ENCODE measurements around the gene VSIG10L2. TPM values are rescaled to one million over a fixed set of nuclear protein-coding genes. Genes with fewer than 3 reads are reported as not detected.
"Not testable (repeated sequence)": the region's sequence is repeated elsewhere in the genome, so short reads cannot be mapped to it uniquely, and the experiment has no call there.

The VSIG10L2 gene
- total RNA-seq (2014; rRNA removed; shearing (Covaris generic)), result 0.02 TPM in 1 of 2 replicates, not detected in the other
- polyA plus RNA-seq (2014; cell fraction: nucleus; rRNA removed), result not detected in 2 replicates

DNA sequence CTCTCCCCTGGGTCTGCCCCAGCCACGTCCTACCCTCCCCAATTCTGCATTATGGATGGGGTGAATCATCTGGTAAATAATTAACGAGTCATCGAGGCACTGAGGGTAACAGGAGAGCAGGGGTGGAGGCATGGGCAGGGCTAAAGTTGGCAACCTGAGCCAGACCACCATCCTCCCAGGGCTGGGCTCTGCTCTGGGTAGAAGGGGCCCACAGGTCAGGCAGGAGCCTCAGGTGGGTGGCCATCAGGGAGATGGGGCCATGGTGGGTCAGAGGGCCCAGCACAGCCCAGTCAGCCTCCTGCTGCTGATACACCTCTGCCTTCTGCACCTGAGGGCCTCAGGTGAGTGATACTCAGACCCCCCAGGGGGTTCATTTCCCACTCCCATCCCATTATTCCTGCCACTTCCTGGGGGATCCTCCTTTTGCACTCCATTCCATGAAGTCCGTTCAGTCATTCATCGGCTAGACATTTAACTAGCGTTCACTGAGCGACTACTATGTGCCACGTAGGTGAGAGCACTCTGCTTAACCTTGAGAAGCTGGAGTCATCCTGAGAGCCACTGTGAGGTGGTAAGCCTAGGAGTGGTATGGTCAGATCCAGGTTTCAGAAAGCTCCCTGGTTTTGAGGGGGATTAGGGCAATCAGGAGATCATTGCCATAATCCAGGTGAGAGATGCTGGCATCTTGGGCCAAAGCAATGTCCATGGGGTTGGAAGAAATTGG, at the start of gene VSIG10L2:
Gene VSIG10L2, plus strand, starts transcription at position 248 of the 724 bp plus-strand sequence. Its CDS starts 12 bp downstream, at position 260.
- no peak for DNase-seq (ENCODE audit: extremely low read depth, low read depth)

- no peak for DNase-seq (ENCODE audit: extremely low read depth, low read depth)
Observed at GRCh38 chr11:125901872-125902271, 44.0 kb upstream of the VSIG10L2 start.

- no peak for DNase-seq (ENCODE audit: extremely low read depth, low read depth)
Observed at GRCh38 chr11:125902277-125902926, 43.4 kb upstream of the VSIG10L2 start.

DNA sequence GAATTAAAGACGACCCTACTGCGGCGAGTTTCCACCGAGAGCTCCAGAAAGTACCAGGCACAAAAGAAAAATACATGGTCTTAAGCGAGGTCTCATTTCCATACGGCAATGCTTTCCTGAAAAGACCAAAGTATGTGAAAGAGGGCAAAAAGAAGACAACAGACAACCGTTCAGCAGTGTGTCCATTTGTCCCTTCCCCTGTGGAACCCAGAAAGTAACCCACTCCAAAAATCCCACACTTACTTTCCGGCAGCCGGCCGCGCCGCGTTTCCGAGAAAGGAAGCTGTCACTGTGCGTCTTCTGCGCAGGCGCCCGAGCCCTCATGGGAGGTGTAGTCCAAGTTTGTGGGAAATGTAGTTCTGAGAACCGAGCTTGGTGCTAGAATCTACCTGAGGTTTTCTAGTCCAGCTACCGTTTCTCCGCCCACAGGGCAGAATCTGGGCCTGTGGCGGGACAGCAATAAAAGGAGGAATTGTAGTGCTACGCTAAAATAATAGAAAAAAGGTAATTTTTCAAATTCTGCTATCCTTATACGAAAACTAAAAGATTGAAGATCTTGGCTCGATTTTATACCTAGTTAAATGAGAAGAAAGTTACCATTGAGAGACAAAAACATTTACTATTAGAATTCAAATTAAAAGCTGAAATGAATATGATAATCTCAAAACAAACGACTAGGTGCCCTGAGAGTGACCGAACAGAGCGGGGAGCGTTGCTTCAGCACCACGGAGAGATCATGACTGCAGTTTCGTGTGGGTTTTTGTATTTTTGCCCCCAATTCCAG, 42.7 kb upstream of the VSIG10L2 start, which contains the start of gene PUS3:
Gene PUS3, minus strand, starts transcription at position 280 of the 784 bp plus-strand sequence. CDS start 6,922 bp downstream, outside the sequence.
- DNase-seq (ENCODE audit: extremely low read depth, low read depth), result peak; percentile 74

DNA sequence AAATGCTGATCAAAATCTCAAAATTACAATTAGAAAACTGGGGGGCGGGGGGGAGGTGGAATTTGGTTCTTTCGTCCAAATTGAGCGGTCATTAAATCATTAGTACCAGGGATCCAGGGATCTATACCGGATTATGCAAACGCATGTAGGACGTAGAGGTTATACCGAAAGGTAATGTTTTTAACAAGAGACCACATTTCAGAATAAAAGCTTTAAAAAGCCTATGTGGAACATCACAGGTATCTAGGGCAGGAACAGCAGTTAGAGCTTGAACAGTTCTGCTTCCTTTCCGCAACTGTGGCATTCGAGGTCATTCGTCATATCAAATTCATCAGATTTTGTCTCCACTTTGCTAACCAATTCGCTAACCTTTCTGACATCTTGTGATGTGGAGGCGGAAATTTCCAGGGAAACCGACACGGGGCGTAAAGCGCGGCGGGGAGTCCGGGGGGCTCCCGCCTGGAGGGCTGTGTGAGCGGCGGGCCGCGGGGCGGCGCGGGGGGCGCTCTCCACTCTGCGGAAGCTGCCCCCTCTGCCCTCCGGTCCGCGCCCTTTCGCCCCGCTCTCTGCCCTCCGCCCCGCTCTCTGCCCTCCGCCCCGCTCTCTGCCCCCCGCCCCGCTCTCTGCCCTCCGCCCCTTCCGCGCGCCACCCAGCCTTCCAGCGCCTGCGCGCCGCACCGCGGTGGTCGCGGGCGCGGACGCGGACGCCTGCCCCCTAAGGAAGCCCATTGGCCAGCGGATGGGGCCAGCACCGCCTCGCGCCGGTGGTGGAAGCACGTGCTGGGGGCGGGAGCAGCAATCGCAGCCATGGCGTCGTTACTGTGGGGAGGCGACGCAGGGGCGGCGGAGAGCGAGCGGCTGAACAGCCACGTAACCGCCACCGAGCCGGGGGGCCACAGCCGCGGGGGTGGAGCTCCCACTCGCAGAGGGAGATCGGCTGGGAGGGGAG, 41.9 kb upstream of the VSIG10L2 start, which contains the start of gene DDX25:
Gene DDX25, plus strand, starts transcription at position 798 of the 949 bp plus-strand sequence. Its CDS starts 10 bp downstream, at position 808.
- DNase-seq (ENCODE audit: extremely low read depth, low read depth), result no peak

DNA sequence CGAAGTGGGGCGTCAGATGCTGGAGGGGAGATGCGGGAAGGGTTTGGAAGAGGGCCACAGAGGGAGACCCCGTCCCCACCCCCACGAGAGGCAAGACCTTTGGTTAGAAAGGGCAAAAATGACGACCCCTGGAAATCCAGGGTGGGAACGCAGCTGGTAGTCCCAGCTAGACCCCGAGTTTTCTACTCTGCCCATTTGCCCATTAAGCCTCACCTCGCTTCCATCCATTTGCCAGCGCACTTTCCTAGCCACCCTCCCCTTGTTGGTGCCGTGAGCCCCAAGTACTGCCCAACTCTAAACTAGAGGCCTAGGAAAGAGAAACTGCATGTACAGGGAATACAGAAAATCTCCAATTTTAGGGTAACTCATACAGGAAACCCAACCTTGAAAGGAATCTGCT, 41.2 kb upstream of the VSIG10L2 start:
- no peak for DNase-seq (ENCODE audit: extremely low read depth, low read depth)

- no peak for DNase-seq (ENCODE audit: extremely low read depth, low read depth)
Observed at GRCh38 chr11:125910226-125910849, 35.5 kb upstream of the VSIG10L2 start.

GRCh38 chr11:125914601-125915000, 31.2 kb upstream of the VSIG10L2 start:
- not testable (repeated sequence) for DNase-seq (ENCODE audit: extremely low read depth, low read depth)

GRCh38 chr11:125916683-125917347, 29.0 kb upstream of the VSIG10L2 start:
- no peak for DNase-seq (ENCODE audit: extremely low read depth, low read depth)

DNA sequence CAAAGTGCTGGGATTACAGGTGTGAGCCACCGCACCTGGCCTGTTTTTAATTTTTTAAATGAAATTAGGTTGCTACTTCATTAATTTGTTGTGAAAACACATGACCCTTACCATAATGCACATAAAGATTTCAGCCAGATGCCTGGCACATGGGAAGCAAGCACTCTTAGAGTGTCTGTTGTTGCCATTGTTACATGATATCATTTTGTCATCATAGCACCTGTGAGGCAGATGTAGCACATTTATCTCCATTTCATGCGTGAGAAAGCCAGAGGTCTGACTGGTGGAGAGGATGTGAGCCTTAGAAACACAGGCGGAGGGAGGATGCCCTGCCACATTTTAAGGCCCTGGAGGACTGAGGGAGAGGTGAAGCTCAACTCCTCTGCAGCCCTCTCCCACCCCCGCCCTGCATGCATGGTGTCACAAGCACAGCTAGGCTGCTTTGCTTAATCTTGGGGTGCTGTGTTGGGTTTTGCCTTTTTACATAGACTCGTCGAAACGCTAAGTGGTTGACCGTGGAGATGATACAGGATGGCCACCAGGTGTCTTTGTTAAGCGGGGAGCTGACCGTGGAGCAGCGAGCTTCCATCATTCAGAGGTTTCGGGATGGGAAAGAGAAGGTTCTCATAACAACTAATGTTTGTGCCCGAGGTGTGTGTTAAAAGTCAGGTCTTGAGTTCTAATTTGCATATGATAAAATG, 27.6 kb upstream of the VSIG10L2 start:
- DNase-seq (ENCODE audit: extremely low read depth, low read depth), result no peak

- no peak for DNase-seq (ENCODE audit: extremely low read depth, low read depth)
Observed at GRCh38 chr11:125921042-125921441, 24.8 kb upstream of the VSIG10L2 start.

- DNase-seq (ENCODE audit: extremely low read depth, low read depth), result no peak
Observed at GRCh38 chr11:125922156-125922555, 23.7 kb upstream of the VSIG10L2 start.

GRCh38 chr11:125923012-125923579, 22.7 kb upstream of the VSIG10L2 start:
- DNase-seq (ENCODE audit: extremely low read depth, low read depth), result peak; percentile 63

- DNase-seq (ENCODE audit: extremely low read depth, low read depth), result no peak
Observed at GRCh38 chr11:125923633-125924032, 22.2 kb upstream of the VSIG10L2 start.

DNA sequence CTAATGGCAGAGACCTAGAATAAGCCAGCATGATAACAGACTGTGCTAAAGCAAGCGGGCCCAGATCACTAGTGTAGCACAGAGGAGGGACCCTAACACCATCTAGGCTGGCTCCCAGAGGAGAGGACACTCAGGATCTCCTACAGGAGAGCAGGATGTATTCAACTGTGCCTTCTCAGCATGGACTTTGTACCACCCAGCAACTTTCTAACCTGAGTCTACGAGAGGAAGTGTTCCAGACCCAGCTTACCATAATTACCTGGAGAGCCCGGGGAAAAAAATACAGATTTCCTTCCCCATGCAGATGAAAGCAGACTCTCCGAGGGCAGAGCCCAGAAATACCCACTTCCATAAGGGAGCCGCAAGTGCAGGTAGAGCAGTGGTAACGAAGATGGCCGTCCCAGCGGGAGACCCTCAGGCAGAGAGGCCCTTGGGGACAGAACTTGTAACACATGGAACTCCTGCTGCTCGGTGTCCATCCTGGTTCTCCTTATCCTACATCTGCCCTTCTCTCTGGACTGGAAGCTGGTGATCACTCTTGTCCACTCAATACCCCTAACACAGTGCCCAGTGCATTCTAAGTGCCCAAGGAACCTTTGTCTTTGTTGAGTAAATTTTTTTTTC, 21.3 kb upstream of the VSIG10L2 start:
- DNase-seq (ENCODE audit: extremely low read depth, low read depth), result no peak

DNA sequence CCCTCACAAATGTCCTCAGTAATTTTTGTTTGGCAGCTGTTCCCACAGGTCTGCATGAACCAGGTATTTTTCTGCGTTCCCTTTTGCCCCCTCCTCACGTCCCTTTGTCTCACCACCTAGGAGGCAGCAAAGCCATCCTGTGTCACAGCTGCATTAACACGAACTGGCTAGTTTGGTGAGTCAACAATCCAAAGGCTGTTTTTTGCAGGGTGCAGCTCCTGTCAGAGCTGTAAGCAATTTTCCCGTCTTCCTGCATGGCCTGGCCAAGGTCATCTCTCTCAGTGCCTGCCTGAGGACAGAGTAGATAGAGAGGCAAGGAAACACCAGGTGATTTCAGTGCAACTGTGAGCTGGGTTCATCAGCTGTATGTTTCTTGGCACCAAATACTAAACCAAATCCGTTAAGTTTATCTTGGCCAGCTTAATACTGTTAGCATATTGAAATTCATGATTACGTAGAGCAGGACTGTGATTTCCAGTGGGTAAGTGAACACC, 20.6 kb upstream of the VSIG10L2 start:
- no peak for DNase-seq (ENCODE audit: extremely low read depth, low read depth)

DNA sequence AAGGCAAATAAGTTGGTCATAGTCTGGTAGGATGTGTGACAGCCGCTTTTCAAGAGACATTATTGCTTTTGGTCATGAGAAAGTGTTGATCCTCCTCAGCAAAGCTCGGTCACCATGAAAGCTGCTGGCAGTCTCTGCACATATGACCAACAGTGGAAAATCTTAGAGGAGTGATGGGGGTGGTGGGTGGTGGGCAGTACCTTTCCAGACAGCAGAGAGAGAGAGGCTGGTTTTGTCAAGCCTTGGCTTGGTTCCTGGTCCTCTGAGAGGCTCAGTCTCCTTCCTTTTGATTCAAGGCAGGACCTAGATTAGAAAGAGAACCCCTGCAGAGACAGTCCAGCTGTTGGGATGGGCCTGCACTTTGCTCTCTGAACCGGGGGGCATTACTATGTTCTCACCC, 20.0 kb upstream of the VSIG10L2 start:
- no peak for DNase-seq (ENCODE audit: extremely low read depth, low read depth)
